GM18870 (cell line): ENCODE measurements around the gene CFHR4.
"Not testable (repeated sequence)": the region's sequence is repeated elsewhere in the genome, so short reads cannot be mapped to it uniquely, and the experiment has no call there.

Experiments
- ATAC-seq: cut with Tn5 transposase; IDR thresholded peaks from one replicate; pipeline ENCODE4 v1.9.1; 2021; ENCODE audit warnings: moderate library complexity; ENCODE audit not compliant: unreplicated experiment

Gene CFHR4

GRCh38 chr1:196933531-196934189 lies 45.8 kb downstream of the CFHR4 start:
- no peak for ATAC-seq

- ATAC-seq = not testable (repeated sequence)
Measured at GRCh38 chr1:196941474-196941873, 53.6 kb downstream of the CFHR4 start.

- not testable (repeated sequence) for ATAC-seq
Measured at GRCh38 chr1:196943568-196943967, 55.7 kb downstream of the CFHR4 start, which contains the start of gene CFHR2. TSS of gene CFHR2 (plus strand) at chr1:196943738. CDS start at chr1:196943881, 143 bp downstream.

- ATAC-seq = peak; percentile 92
Measured at GRCh38 chr1:196951711-196952394, 64.0 kb downstream of the CFHR4 start.

GRCh38 chr1:196954778-196955177 lies 66.9 kb downstream of the CFHR4 start:
- no peak for ATAC-seq

GRCh38 chr1:196955926-196956325 lies 68.1 kb downstream of the CFHR4 start:
- no peak for ATAC-seq

GRCh38 chr1:196960854-196961253 lies 73.0 kb downstream of the CFHR4 start:
- ATAC-seq = peak; percentile 81
